Hepatocyte (in vitro differentiated cells): ENCODE data around the gene PRRC2C. TPM values are rescaled to one million over a fixed set of nuclear protein-coding genes. Genes with fewer than 3 reads are reported as not detected.

Source experiments
- DNase-seq: peaks from one replicate; pipeline ENCODE4 v3.0.0-alpha.2; 2016; ENCODE audit warnings: low spot score
- H2AFZ ChIP-seq: fragments of 200-600 bp; sonication (generic); 2 replicates; pipeline ENCODE4 v1.6.0; 2016; ENCODE audit warnings: antibody characterized with exemption, mild to moderate bottlenecking
- H3K27ac ChIP-seq: fragments of 200-600 bp; sonication (generic); 2 replicates; pipeline ENCODE4 v1.5.1; 2016; ENCODE audit warnings: mild to moderate bottlenecking
- H3K27me3 ChIP-seq: fragments of 200-600 bp; sonication (generic); 2 replicates; pipeline ENCODE4 v1.6.1; 2016
- H3K36me3 ChIP-seq: fragments of 200-600 bp; sonication (generic); replicated peaks from 2 replicates; pipeline ENCODE4 v1.5.1; 2016; ENCODE audit warnings: low read depth; ENCODE audit not compliant: insufficient read depth
- H3K4me1 ChIP-seq: fragments of 200-600 bp; sonication (generic); 2 replicates; pipeline ENCODE4 v1.5.1; 2016; ENCODE audit warnings: mild to moderate bottlenecking, moderate library complexity; ENCODE audit not compliant: insufficient read depth
- H3K4me2 ChIP-seq: fragments of 200-600 bp; sonication (generic); 2 replicates; pipeline ENCODE4 v1.6.0; 2016
- H3K4me3 ChIP-seq: fragments of 200-600 bp; sonication (generic); 2 replicates; pipeline ENCODE4 v1.5.1; 2016; ENCODE audit warnings: mild to moderate bottlenecking
- H3K79me2 ChIP-seq: fragments of 200-600 bp; sonication (generic); 2 replicates; pipeline ENCODE4 v1.6.0; 2017; ENCODE audit warnings: mild to moderate bottlenecking
- H3K9me2 ChIP-seq: fragments of 200-600 bp; sonication (generic); replicated peaks from 2 replicates; pipeline ENCODE4 v1.6.0; 2017; ENCODE audit warnings: mild to moderate bottlenecking; ENCODE audit not compliant: insufficient read depth
- H3K9me3 ChIP-seq: fragments of 200-600 bp; sonication (generic); 2 replicates; pipeline ENCODE4 v1.5.1; 2016; ENCODE audit warnings: low read depth, mild to moderate bottlenecking
- H4K20me1 ChIP-seq: fragments of 200-600 bp; sonication (generic); 2 replicates; pipeline ENCODE4 v1.6.0; 2016; ENCODE audit warnings: mild to moderate bottlenecking; ENCODE audit not compliant: insufficient read depth, poor library complexity, severe bottlenecking
- EZH2 ChIP-seq: fragments of 200-600 bp; sonication (generic); IDR thresholded peaks from 2 replicates; pipeline ENCODE4 v1.6.1; 2016; ENCODE audit warnings: antibody characterized with exemption, mild to moderate bottlenecking, borderline replicate concordance
- EZH2phosphoT487 ChIP-seq: fragments of 200-600 bp; sonication (generic); IDR thresholded peaks from one replicate; pipeline ENCODE4 v1.6.1; 2018; ENCODE audit warnings: antibody characterized with exemption, mild to moderate bottlenecking, low read depth, moderate library complexity; ENCODE audit not compliant: unreplicated experiment, severe bottlenecking
- WGBS: methylation state at CpG from one replicate; pipeline ENCODE4 v1.1.6; 2016; ENCODE audit warnings: low lambda C conversion rate; ENCODE audit errors: missing lambda C conversion rate; 5-methylcytosine and 5-hydroxymethylcytosine counted together
- polyA plus RNA-seq: library from polyadenylated mRNA; unstranded; fragments of >200 nt; fragmentation: Nextera tagmentation; extraction: Ambion mirVana; gene quantifications from 2 replicates; pipeline ENCODE4 v1.2.1, GENCODE V29; 2016
- total RNA-seq: library from RNA; depleted of rRNA; stranded (reverse); fragments of >200 nt; gene quantifications from 2 replicates; pipeline ENCODE4 v1.2.3, GENCODE V29; 2014
- TF ChIP-seq, protein P1 (sequence below): fragments of 200-600 bp; sonication (generic); IDR thresholded peaks from 2 replicates; pipeline ENCODE4 v1.5.1; 2016; ENCODE audit warnings: antibody characterized with exemption, mild to moderate bottlenecking; ENCODE audit not compliant: poor library complexity

The PRRC2C gene
- total and polyA plus RNA-seq, 2 experiments from 2014 or later = 85.2 to 120 TPM

DNA sequence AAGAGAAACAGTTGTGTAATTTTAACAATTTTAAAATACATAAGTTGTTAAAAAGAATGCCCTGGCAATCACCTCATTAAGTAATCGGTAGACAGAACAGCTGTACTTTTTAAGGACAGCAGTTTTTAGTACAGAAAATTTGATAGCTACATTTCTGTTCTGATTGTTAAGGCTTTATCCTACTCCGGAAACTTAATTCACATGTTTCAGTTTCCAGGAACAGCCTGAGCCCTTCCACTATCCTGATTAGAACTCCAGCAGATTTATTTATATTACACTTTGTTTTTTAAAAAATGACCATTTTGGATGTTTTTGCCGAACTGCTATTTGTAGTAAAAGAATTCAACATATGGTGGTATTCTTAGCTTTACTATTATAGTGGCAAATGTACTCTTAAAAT lies 8.7 kb downstream of the PRRC2C start:
- no peaks in the 10 kb centered on the region for H3K9me2 ChIP-seq
- TF ChIP-seq EZH2phosphoT487 (no peak), EZH2 (no peak)
- TF ChIP-seq, protein P1, sequence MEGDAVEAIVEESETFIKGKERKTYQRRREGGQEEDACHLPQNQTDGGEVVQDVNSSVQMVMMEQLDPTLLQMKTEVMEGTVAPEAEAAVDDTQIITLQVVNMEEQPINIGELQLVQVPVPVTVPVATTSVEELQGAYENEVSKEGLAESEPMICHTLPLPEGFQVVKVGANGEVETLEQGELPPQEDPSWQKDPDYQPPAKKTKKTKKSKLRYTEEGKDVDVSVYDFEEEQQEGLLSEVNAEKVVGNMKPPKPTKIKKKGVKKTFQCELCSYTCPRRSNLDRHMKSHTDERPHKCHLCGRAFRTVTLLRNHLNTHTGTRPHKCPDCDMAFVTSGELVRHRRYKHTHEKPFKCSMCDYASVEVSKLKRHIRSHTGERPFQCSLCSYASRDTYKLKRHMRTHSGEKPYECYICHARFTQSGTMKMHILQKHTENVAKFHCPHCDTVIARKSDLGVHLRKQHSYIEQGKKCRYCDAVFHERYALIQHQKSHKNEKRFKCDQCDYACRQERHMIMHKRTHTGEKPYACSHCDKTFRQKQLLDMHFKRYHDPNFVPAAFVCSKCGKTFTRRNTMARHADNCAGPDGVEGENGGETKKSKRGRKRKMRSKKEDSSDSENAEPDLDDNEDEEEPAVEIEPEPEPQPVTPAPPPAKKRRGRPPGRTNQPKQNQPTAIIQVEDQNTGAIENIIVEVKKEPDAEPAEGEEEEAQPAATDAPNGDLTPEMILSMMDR = no peak
- H4K20me1 ChIP-seq = peaks cover 100% of the 10 kb centered on the region
- no peaks in the 10 kb centered on the region for H3K27me3 ChIP-seq
- peaks cover 100% of the 10 kb centered on the region for H3K79me2 ChIP-seq
- H2AFZ ChIP-seq = no peak overlapping the region
- DNase-seq = no peak
- H3K4me3 ChIP-seq = no peak overlapping the region
- no peaks in the 10 kb centered on the region for H3K36me3 ChIP-seq
- no peak overlapping the region for H3K4me2 ChIP-seq
- 75% methylated on average over 3 of the region's 3 CpGs for WGBS
- no peaks in the 10 kb centered on the region for H3K4me1 ChIP-seq
- no peaks in the 10 kb centered on the region for H3K9me3 ChIP-seq
- peak overlapping the region; percentile 10 for H3K27ac ChIP-seq

DNA sequence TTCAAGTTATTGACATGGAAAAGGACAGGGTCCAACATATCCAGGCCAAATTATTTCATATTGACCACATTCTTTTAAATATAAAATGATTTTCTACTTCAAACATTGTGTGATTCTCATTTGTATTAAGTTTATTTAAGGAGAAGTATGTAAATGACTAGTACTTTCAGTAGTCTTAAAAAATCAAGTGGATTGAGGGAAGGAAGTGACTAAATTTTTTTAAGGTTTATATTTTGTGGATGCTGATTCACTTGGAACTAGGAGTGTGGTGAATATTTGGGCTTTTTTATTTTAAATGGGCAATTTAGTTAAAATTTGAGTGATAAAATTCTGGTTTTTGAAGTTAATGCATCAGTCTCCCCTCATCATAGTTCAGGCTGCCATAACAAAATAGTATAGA lies 10.1 kb downstream of the PRRC2C start:
- TF ChIP-seq, protein P1 = no peak
- no peak for TF ChIP-seq EZH2phosphoT487
- no peak for TF ChIP-seq EZH2
- DNase-seq = no peak
- peaks cover 100% of the 10 kb centered on the region for H4K20me1 ChIP-seq
- H3K9me3 ChIP-seq = no peaks in the 10 kb centered on the region
- no peak overlapping the region for H3K4me3 ChIP-seq
- H3K4me2 ChIP-seq = no peak overlapping the region
- H2AFZ ChIP-seq = no peak overlapping the region
- H3K27me3 ChIP-seq = no peaks in the 10 kb centered on the region
- H3K9me2 ChIP-seq = no peaks in the 10 kb centered on the region
- no peaks in the 10 kb centered on the region for H3K4me1 ChIP-seq
- peaks cover 100% of the 10 kb centered on the region for H3K79me2 ChIP-seq
- no peaks in the 10 kb centered on the region for H3K36me3 ChIP-seq
- H3K27ac ChIP-seq = no peak overlapping the region

GRCh38 chr1:171500304-171500703 lies 15.0 kb downstream of the PRRC2C start:
- Histone ChIP-seq H3K36me3 (no peaks in the 10 kb centered on the region), H3K27me3 (no peaks in the 10 kb centered on the region), H3K27ac (no peak overlapping the region), H3K4me2 (no peak overlapping the region), H3K9me2 (no peaks in the 10 kb centered on the region), H4K20me1 (peaks cover 100% of the 10 kb centered on the region), H2AFZ (no peak overlapping the region), H3K9me3 (no peaks in the 10 kb centered on the region), H3K4me1 (no peaks in the 10 kb centered on the region), H3K4me3 (no peak overlapping the region), H3K79me2 (peaks cover 100% of the 10 kb centered on the region)
- no peak for DNase-seq
- 89% methylated on average over 3 of the region's 3 CpGs for WGBS
- TF ChIP-seq EZH2 (no peak), EZH2phosphoT487 (no peak)
- TF ChIP-seq, protein P1 = no peak

DNA sequence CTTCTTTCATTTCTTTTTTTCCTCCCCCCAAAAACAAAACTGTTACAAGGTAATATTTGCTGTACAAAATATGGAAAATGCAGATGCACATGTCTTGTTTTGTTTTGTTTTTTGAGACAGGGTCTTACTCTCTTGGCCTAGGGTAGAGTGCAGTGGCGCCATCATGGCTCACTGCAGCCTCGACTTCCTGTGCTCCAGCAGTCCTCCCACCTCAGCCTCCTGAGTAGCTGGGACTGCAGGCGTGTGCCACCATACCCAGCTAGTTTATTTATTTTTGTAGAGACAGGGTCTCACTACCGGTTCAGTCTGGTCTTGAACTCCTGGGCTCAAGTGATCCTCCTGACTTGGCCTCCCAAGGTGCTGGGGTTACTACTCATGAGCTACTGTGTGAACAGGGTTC lies 15.5 kb downstream of the PRRC2C start:
- Histone ChIP-seq H3K9me2 (no peaks in the 10 kb centered on the region), H3K4me2 (no peak overlapping the region), H2AFZ (no peak overlapping the region), H3K9me3 (no peaks in the 10 kb centered on the region), H4K20me1 (peaks cover 100% of the 10 kb centered on the region), H3K79me2 (peaks cover 100% of the 10 kb centered on the region), H3K4me1 (no peaks in the 10 kb centered on the region), H3K27me3 (no peaks in the 10 kb centered on the region), H3K27ac (no peak overlapping the region), H3K36me3 (no peaks in the 10 kb centered on the region), H3K4me3 (no peak overlapping the region)
- 96% methylated on average over 4 of the region's 4 CpGs for WGBS
- no peak for DNase-seq
- no peak for TF ChIP-seq EZH2phosphoT487
- no peak for TF ChIP-seq EZH2
- TF ChIP-seq, protein P1 = no peak
